HG03378 (cell line): ENCODE measurements around the gene DLGAP1.

Source experiments
- ATAC-seq: cut with Tn5 transposase; IDR thresholded peaks from one replicate; pipeline ENCODE4 v1.9.1; 2021; ENCODE audit warnings: mild to moderate bottlenecking, moderate library complexity; ENCODE audit not compliant: unreplicated experiment

Gene DLGAP1

DNA sequence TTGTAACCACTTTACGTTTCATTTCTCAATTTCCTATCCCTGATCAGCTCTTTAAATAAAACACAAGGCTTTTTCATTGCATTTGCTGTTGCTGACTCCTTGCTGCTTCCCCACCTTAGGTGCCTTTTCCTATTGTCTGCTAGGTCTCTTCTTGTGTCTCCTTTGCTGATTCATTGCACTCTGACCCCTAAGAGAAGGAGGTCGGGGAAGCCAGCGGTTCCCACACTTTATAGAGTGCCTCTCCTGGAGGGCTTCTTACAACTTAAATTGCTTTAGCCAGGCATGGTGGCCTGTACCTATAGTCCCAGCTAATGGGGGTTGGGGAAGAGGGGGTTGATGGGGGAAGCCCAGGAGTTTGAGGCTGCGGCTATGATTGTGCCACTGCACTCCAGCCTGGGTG lies 495.0 kb downstream of the DLGAP1 start:
- ATAC-seq: no peak

DNA sequence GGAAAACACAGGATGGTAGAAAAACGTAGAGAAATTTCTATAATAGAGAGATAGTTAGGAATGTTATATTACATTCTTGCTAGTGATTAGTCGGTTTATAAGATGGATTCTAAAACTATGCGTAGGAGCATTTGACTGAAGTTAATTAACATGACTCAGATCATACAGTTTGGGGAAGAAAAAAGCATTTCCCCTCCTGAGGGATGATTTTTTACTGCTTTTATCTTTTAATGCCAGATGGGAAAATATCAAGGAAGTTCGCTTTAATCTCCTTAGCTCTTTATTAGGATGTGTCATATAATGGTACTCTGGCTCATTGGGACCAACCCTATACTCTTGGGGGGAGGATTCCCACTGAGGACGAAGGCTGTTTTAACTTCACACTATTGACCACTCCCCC lies 503.1 kb downstream of the DLGAP1 start:
- ATAC-seq: no peak

DNA sequence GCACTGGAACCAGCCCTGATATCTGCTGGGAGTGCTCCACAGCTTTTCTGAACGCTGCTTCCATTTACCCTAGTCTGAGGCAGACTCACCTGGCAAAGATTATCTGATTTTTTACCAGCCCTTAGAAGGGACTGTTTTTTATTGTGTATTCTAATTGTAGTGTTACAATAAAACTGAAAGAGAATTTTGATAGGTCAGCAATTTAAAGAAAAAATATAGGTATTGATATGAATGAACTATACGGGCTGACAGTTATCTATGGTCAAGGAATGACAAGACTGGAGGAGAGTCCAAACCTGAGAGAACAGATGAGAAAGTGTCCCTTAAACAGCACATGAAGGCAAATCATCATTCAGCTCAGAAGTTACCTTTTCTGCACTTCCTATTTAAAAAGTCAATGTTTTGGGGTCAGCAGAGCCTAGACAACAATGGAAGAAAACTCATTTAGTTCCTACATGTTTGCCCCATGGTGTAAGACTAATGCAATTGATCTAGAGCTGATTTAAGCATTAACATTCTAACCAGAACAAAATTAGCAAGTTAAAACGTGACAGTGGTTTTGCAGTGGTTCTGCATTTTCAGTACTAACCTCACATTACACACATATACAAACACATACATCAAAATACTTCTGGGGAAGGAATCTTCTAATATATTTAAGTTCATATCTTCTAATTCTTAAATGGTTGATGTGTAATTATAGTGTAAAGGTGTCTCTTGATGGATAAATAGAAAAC lies 504.3 kb downstream of the DLGAP1 start:
- ATAC-seq: no peak

DNA sequence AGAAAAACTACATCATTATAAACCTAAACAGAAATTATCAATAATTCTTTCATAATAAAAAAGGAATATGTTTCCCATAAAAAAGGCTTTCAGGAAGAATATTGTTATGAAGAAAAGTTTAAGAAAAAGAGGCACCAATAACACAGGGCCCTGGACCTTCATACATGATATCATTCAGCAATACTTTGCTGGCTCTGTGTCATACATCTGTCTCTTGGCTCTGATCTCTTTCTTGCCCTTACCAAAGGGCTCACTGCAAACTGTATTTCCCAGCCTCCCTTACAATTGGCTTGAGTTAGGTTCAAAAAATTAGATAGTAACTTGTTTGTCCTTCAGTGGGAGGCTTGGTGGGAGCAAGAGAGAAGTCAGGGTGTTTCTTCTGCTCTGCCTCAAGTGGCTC lies 506.1 kb downstream of the DLGAP1 start:
- no peak for ATAC-seq

- no peak for ATAC-seq
These were observed 507.7 kb downstream of the DLGAP1 start for GRCh38 chr18:3947383-3947782.

GRCh38 chr18:3935305-3935704 lies 519.8 kb downstream of the DLGAP1 start:
- ATAC-seq: no peak

DNA sequence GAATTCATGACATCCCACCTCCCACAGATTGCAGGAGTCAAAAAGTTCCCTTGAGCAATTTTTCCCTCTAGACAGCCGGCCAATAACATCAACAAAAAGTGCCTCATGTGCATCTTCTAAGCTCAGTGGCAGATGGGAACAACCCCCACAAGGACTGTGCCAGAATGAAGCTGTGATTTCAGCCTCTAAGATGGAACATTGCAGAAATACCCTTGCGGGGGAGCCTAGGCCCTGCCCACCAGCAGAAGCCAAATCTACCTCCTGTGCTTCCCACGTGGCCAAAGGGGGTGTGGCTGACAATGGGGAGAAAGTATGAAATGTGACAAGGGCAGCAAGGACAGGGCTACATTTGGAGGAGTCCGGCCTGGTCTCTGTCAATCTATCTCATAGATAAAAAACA lies 522.8 kb downstream of the DLGAP1 start:
- ATAC-seq: no peak

- no peak for ATAC-seq
These were observed 523.5 kb downstream of the DLGAP1 start for GRCh38 chr18:3931542-3932112.

GRCh38 chr18:3931013-3931315 lies 524.1 kb downstream of the DLGAP1 start:
- no peak for ATAC-seq

GRCh38 chr18:3930126-3931012 lies 524.7 kb downstream of the DLGAP1 start:
- ATAC-seq: no peak

DNA sequence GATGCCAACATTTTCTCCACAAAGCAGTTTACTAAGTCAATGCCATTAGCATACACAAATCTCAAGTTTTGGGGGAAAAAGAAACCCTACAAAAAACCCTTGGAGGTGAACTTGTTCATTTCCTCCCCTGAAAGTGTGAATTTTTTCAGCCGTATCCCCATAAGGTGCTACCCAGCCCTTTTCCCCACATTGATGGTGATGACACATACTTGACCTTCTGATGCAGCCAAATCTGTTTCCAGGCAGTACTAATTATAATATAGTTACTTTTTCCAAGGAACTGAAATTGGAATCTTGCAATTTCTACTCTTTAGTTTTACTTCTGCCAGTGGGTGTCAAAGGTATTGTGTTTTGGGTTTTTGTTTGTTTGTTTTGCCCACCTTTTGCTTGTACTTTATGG lies 530.7 kb downstream of the DLGAP1 start:
- no peak for ATAC-seq

GRCh38 chr18:3923750-3924149 lies 531.4 kb downstream of the DLGAP1 start:
- no peak for ATAC-seq

- no peak for ATAC-seq
These were observed 533.3 kb downstream of the DLGAP1 start for GRCh38 chr18:3921826-3922225.

DNA sequence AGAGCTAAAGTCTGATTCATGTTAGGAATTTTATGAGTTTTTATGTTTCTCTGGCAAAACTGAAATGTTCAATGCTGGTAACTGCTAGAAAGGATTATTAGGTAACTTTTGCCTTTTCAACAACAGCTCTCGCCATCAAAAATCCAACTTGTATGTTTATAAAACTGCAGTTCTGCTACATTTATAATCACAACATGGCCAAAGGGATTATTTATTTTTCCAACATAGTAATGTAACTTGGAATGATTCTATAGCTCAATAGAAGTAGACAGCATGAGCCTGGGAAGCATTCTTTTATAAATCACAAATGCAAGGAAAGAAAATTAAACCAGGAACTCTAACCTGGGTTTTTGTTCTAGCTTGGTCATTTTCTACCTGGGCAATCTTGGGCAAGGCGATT lies 534.3 kb downstream of the DLGAP1 start:
- ATAC-seq: no peak

- no peak for ATAC-seq
These were observed 535.6 kb downstream of the DLGAP1 start for GRCh38 chr18:3919396-3920061.

DNA sequence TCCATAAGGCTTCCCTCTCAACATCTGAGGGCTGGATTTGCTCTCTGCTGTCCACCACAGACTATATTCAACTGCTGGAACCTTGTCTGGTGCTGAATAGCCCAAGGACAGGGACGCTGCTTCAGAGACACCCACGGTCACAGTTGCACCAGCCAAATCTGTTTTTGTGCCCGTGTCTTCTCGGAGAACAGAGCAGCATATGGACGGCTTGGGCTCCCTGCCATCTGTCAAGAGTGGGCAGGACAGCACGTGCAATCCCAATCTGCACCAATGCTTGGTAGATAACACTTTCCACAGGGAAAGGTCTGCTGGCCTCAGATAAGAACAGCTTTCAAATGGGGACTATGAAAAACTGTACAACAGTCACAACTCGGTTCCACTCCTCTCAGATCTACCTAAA lies 539.0 kb downstream of the DLGAP1 start:
- ATAC-seq: no peak

DNA sequence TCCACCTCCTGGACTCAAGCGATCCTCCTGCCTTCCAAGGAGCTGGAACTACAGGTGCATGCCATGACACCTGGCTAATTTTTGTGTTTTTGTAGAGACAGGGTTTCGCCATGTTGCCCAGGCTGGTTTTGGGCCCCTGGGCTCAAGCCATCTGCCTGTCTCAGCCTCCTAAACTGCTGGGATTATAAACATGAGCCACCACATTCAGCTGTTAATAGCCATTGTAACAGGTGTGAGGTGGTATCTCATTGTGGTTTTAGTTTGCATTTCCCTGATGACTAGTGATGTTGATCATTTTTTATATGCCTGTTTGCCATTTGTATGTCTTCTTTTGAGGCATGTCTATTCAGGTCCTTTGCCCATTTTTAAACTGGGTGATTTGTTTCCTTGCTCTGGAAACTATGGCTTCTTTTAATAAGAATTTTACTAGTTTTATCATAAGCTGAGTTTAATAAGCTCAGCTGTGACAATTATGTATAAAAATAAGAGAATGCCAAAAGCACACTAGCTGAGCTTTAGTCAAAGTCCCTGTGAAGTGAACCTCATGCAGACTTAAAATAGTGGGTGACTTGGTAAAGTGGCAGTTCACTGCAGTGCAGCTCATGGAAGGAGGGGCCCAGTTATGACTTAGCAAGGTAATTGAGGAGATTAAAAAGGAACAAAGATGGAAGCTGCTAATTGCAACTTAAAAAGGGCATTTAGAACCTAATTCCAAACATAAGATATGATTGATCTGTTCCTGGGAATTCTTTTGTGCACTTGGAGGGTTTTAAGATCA lies 540.1 kb downstream of the DLGAP1 start:
- no peak for ATAC-seq

GRCh38 chr18:3914109-3914508 lies 541.0 kb downstream of the DLGAP1 start:
- no peak for ATAC-seq

GRCh38 chr18:3912705-3913104 lies 542.4 kb downstream of the DLGAP1 start:
- ATAC-seq: no peak

GRCh38 chr18:3911413-3911812 lies 543.7 kb downstream of the DLGAP1 start:
- no peak for ATAC-seq

GRCh38 chr18:3910512-3910911 lies 544.6 kb downstream of the DLGAP1 start:
- no peak for ATAC-seq
